Tibial artery (tissue), 4 donors: Measurements from ENCODE around the gene HMCN2.

Source experiments
- DNase-seq, 2 donors: peaks; one replicate each; pipeline ENCODE4 v3.0.0-alpha.2; 2019
- H3K27ac ChIP-seq, 2 donors: fragments of 200-600 bp; sonication (generic) in 1 of 2; 1 replicate in 1 of 2; 2 replicates in 1 of 2; pipeline ENCODE4 v1.5.1; 2018 to 2019; ENCODE audit warnings: mild to moderate bottlenecking in 1 of 2
- H3K27me3 ChIP-seq, 2 donors: fragments of 200-600 bp; sonication (generic) in 1 of 2; one replicate each; pipeline versions ENCODE4 v1.5.1 to v1.6.0; 2016 to 2019
- H3K36me3 ChIP-seq, 3 donors: fragments of 200-600 bp; sonication (generic) in 2 of 3; one replicate each; pipeline ENCODE4 v1.5.1; 2016 to 2019; ENCODE audit warnings: mild to moderate bottlenecking in 2 of 3
- H3K4me1 ChIP-seq, 4 donors: fragments of 200-600 bp; sonication (generic) in 2 of 4; 1 replicate in 3 of 4; 2 replicates in 1 of 4; pipeline ENCODE4 v1.5.1; 2016 to 2019
- H3K4me3 ChIP-seq, 2 donors: fragments of 200-600 bp; sonication (generic) in 1 of 2; 1 replicate in 1 of 2; 2 replicates in 1 of 2; pipeline ENCODE4 v1.5.1; 2018 to 2019; ENCODE audit warnings: mild to moderate bottlenecking in 2 of 2
- H3K9me3 ChIP-seq, 3 donors: fragments of 200-600 bp; sonication (generic) in 1 of 3; one replicate each; pipeline ENCODE4 v1.5.1; 2016 to 2019
- CTCF ChIP-seq, 2 experiments: fragments of 200-600 bp in 1 of 2; fragments of 450-650 bp in 1 of 2; IDR thresholded peaks; one replicate each; pipeline ENCODE4 v1.5.1; 2017 to 2019; ENCODE audit warnings: antibody characterized with exemption in 2 of 2, mild to moderate bottlenecking in 1 of 2, moderate library complexity in 1 of 2
- intact Hi-C: fragments of 100-400 bp; cut with DNase I; formaldehyde crosslinking; loops from one replicate; pipeline ENCODE4 v1.15.0; 2023; ENCODE audit warnings: low total_unique reads

HMCN2 gene

GRCh38 chr9:130321539-130321938 lies 56.0 kb downstream of the HMCN2 start:
- DNase-seq, result no peak
- H3K36me3 ChIP-seq, result no peaks in the 10 kb centered on the region
- no peaks in the 10 kb centered on the region for H3K4me1 ChIP-seq
- peaks cover 0 to 66% of the 10 kb centered on the region in 2 donors for H3K27me3 ChIP-seq
- intact Hi-C loops, result no loop called here
- H3K27ac ChIP-seq, result no peak overlapping the region
- no peak overlapping the region for H3K4me3 ChIP-seq
- no peaks in the 10 kb centered on the region for H3K9me3 ChIP-seq
- no peak for TF ChIP-seq CTCF (IDR thresholded peaks at IDR 0.05)

GRCh38 chr9:130323051-130323745 lies 57.6 kb downstream of the HMCN2 start:
- no peak for TF ChIP-seq CTCF (IDR thresholded peaks at IDR 0.05)
- DNase-seq, result no peak

GRCh38 chr9:130325921-130326320 lies 60.4 kb downstream of the HMCN2 start:
- no peak for DNase-seq
- TF ChIP-seq CTCF (IDR thresholded peaks at IDR 0.05), result no peak
- intact Hi-C loops, result no loop called here
- Histone ChIP-seq H3K36me3 (no peaks in the 10 kb centered on the region), H3K27me3 (peaks cover 0 to 84% of the 10 kb centered on the region in 2 donors), H3K27ac (no peak overlapping the region), H3K4me1 (peaks cover 0 to 20% (median 10%) of the 10 kb centered on the region in 4 donors), H3K9me3 (no peaks in the 10 kb centered on the region), H3K4me3 (no peak overlapping the region)

More at GRCh38 chr9:130323051-130323745, 57.6 kb downstream of the HMCN2 start:
- Histone ChIP-seq H3K4me1 (peaks cover 0 to 11% (median 8%) of the 10 kb centered on the region in 4 donors), H3K9me3 (no peaks in the 10 kb centered on the region), H3K4me3 (no peak overlapping the region), H3K36me3 (no peaks in the 10 kb centered on the region), H3K27ac (peak overlapping the region in 1 of 2 donors; percentile 44), H3K27me3 (peaks cover 0 to 78% of the 10 kb centered on the region in 2 donors)
- intact Hi-C loops, result no loop called here

GRCh38 chr9:130327070-130327780 lies 61.7 kb downstream of the HMCN2 start:
- no peak for DNase-seq
- Histone ChIP-seq H3K27ac (peak overlapping the region; percentile 42 to 50), H3K9me3 (no peaks in the 10 kb centered on the region), H3K36me3 (no peaks in the 10 kb centered on the region), H3K27me3 (peaks cover 0 to 87% of the 10 kb centered on the region in 2 donors), H3K4me3 (no peak overlapping the region), H3K4me1 (peaks cover 0 to 20% (median 10%) of the 10 kb centered on the region in 4 donors)
- intact Hi-C loops, result no loop called here
- no peak for TF ChIP-seq CTCF (IDR thresholded peaks at IDR 0.05)

GRCh38 chr9:130327781-130328348 lies 62.3 kb downstream of the HMCN2 start:
- TF ChIP-seq CTCF (IDR thresholded peaks at IDR 0.05), result no peak
- peak overlapping the region in 1 of 2 donors; percentile 11 for H3K4me3 ChIP-seq
- peaks cover 0 to 88% of the 10 kb centered on the region in 2 donors for H3K27me3 ChIP-seq
- peak in 1 of 2 donors; percentile 60 for DNase-seq
- H3K27ac ChIP-seq, result peak overlapping the region; percentile 42 to 50
- H3K9me3 ChIP-seq, result no peaks in the 10 kb centered on the region
- peaks cover 0 to 20% (median 10%) of the 10 kb centered on the region in 4 donors for H3K4me1 ChIP-seq
- no peaks in the 10 kb centered on the region for H3K36me3 ChIP-seq
- intact Hi-C loops, result no loop called here
